GM23248 (cell line): Measurements from ENCODE around the gene KCNMA1. TPM values are rescaled to one million over a fixed set of nuclear protein-coding genes. Genes with fewer than 3 reads are reported as not detected.

ENCODE experiments used
- DNase-seq: peaks from one replicate; pipeline ENCODE4 v3.0.0-alpha.2; 2015
- H2AFZ ChIP-seq: fragments of 200-600 bp; sonication (generic); 2 replicates; pipeline ENCODE4 v1.6.1; 2016; ENCODE audit warnings: antibody characterized with exemption
- H3F3A ChIP-seq: fragments of 200-600 bp; sonication (generic); 2 replicates; pipeline ENCODE4 v1.6.1; 2016; ENCODE audit warnings: mild to moderate bottlenecking, antibody characterized with exemption, mixed run types; ENCODE audit not compliant: insufficient read depth
- H3K27ac ChIP-seq: fragments of 200-600 bp; sonication (generic); 2 replicates; pipeline ENCODE4 v1.5.1; 2016; ENCODE audit warnings: mild to moderate bottlenecking
- H3K27me3 ChIP-seq: fragments of 200-600 bp; sonication (generic); replicated peaks from 2 replicates; pipeline ENCODE4 v1.6.1; 2016; ENCODE audit warnings: mild to moderate bottlenecking; ENCODE audit not compliant: insufficient read depth
- H3K36me3 ChIP-seq: fragments of 200-600 bp; sonication (generic); 2 replicates; pipeline ENCODE4 v1.6.1; 2016; ENCODE audit warnings: low read depth, mild to moderate bottlenecking
- H3K4me1 ChIP-seq: fragments of 200-600 bp; sonication (generic); 2 replicates; pipeline ENCODE4 v1.6.1; 2016; ENCODE audit warnings: mild to moderate bottlenecking; ENCODE audit not compliant: insufficient read depth
- H3K4me2 ChIP-seq: fragments of 200-600 bp; sonication (generic); one replicate; pipeline ENCODE4 v1.6.1; 2016; ENCODE audit warnings: mild to moderate bottlenecking; ENCODE audit not compliant: unreplicated experiment
- H3K4me3 ChIP-seq: fragments of 200-600 bp; sonication (generic); 2 replicates; pipeline ENCODE4 v1.5.1; 2016; ENCODE audit warnings: mild to moderate bottlenecking
- H3K79me2 ChIP-seq: fragments of 200-600 bp; sonication (generic); 2 replicates; pipeline ENCODE4 v1.6.1; 2016; ENCODE audit warnings: mild to moderate bottlenecking; ENCODE audit not compliant: insufficient read depth
- H3K9ac ChIP-seq: fragments of 200-600 bp; sonication (generic); 2 replicates; pipeline ENCODE4 v1.6.1; 2016; ENCODE audit warnings: mild to moderate bottlenecking
- H3K9me2 ChIP-seq: fragments of 200-600 bp; sonication (generic); 2 replicates; pipeline ENCODE4 v1.6.1; 2016; ENCODE audit warnings: mixed run types, mild to moderate bottlenecking, moderate library complexity; ENCODE audit not compliant: insufficient read depth
- H3K9me3 ChIP-seq: fragments of 200-600 bp; sonication (generic); one replicate; pipeline ENCODE4 v1.6.1; 2017; ENCODE audit warnings: low read depth
- H4K20me1 ChIP-seq: fragments of 200-600 bp; sonication (generic); 2 replicates; pipeline ENCODE4 v1.6.0; 2016; ENCODE audit not compliant: insufficient read depth
- EZH2 ChIP-seq: fragments of 200-600 bp; sonication (generic); IDR thresholded peaks from 2 replicates; pipeline ENCODE4 v1.6.1; 2018; ENCODE audit warnings: antibody characterized with exemption, mild to moderate bottlenecking; ENCODE audit not compliant: insufficient read depth, poor library complexity, severe bottlenecking
- EZH2phosphoT487 ChIP-seq: fragments of 200-600 bp; sonication (generic); IDR thresholded peaks from 2 replicates; pipeline ENCODE4 v1.6.1; 2018; ENCODE audit warnings: antibody characterized with exemption, moderate library complexity, mild to moderate bottlenecking, low read depth; ENCODE audit not compliant: insufficient read depth
- WGBS, 2 experiments: methylation state at CpG; one replicate each; pipeline ENCODE4 v1.1.6; 2015 to 2017; ENCODE audit warnings: low lambda C conversion rate in 2 of 2, low coverage in 1 of 2; ENCODE audit errors: missing lambda C conversion rate in 2 of 2; 5-methylcytosine and 5-hydroxymethylcytosine counted together
- in situ Hi-C: fragments of 300-500 bp; cut with MboI; formaldehyde crosslinking; loops from 2 replicates; pipeline ENCODE4 v1.15.0; 2020
- polyA plus RNA-seq: library from polyadenylated mRNA; unstranded; fragments of >200 nt; fragmentation: Nextera tagmentation; extraction: Ambion mirVana; gene quantifications from 2 replicates; pipeline ENCODE4 v1.2.1, GENCODE V29; 2016
- total RNA-seq: library from RNA; depleted of rRNA; stranded (reverse); fragments of >200 nt; shearing (Covaris generic); gene quantifications from 2 replicates; pipeline ENCODE4 v1.2.3, GENCODE V29; 2014

KCNMA1 gene
- total and polyA plus RNA-seq, 2 experiments from 2014 or later: 14.2 to 25.1 TPM

DNA sequence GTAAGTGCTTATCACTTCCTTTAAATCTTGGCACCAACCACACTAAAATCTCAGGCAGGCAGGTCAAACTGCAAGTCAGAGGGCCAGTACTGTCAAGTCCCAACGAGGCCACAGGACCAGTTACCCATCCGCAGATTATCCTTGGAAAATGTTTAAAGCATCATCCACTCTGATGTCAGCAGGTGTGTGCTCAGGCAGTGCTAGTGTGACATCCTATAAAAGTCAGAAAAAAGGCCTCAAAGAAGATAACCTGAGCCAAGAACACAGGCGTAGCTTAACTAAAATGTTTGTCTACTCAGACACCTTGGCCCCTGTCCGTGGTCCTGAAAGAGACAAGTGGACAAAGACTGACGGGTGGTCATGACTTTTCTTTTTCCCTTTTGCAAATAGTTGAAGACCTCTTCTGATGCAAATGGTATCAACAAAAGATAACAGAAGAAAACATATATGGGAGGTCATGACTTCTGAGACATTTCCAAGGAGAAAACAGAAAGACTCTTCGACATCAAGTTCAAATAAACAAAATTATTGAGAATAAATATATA lies 309.3 kb downstream of the KCNMA1 start:
- H3K9me3 ChIP-seq: no peaks in the 10 kb centered on the region
- peak; percentile 64 for DNase-seq
- no peak overlapping the region for H3K4me3 ChIP-seq
- H3F3A ChIP-seq: no peaks in the 10 kb centered on the region
- in situ Hi-C loops: no loop called here
- no peak overlapping the region for H3K4me2 ChIP-seq
- H3K4me1 ChIP-seq: no peaks in the 10 kb centered on the region
- H3K27me3 ChIP-seq: no peaks in the 10 kb centered on the region
- no peak overlapping the region for H3K27ac ChIP-seq
- H3K9ac ChIP-seq: no peak overlapping the region
- no peaks in the 10 kb centered on the region for H3K9me2 ChIP-seq
- 62 to 66% methylated on average over 6 of the region's 6 CpGs for WGBS, 2 experiments
- no peaks in the 10 kb centered on the region for H4K20me1 ChIP-seq
- H3K36me3 ChIP-seq: no peaks in the 10 kb centered on the region
- no peaks in the 10 kb centered on the region for H3K79me2 ChIP-seq
- TF ChIP-seq EZH2phosphoT487 (no peak), EZH2 (no peak)
- H2AFZ ChIP-seq: no peak overlapping the region

DNA sequence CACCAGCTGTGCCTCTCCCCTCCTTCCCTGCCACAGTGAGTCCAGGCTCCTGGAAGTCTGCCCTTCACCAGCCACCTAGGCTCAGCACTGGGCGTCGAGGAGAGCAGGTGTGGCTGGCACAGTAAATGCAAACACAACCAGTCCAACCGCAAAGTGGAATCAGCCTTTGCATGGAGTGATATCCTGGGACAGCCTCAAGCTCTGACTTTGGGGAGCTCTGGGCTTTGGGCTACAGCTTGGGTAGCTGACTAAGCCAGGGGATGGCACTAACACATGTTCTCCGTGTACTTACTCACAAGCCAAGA lies 312.4 kb downstream of the KCNMA1 start:
- in situ Hi-C loops: no loop called here
- 96 to 98% methylated on average over 4 of the region's 4 CpGs for WGBS, 2 experiments
- H3K9me3 ChIP-seq: no peaks in the 10 kb centered on the region

DNA sequence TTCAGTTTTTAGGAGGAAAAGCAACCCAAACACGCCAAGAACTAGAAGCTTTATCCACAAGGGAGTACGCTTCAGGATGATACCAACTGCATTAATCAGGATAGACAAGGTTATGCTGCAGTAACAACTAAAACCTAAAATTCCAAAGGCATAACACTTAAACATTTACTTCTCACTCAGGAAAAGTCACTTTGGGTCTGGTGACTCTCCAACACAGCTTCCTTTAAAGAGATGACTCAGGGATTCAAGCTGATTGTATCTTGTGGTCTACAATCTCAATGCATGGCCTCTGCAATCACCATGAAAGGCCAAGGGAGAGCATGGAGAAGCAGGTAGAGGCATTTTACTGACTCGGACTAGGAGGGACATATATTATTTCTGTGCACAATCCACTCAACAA lies 315.8 kb downstream of the KCNMA1 start:
- peak overlapping the region; percentile 59 for H3K27ac ChIP-seq
- WGBS, 2 experiments: 37 to 45% methylated on average over 3 of the region's 3 CpGs

More for the DNA sequence above, 312.4 kb downstream of the KCNMA1 start:
- peaks cover 18% of the 10 kb centered on the region for H3K4me1 ChIP-seq
- H3K4me2 ChIP-seq: no peak overlapping the region
- H3K36me3 ChIP-seq: no peaks in the 10 kb centered on the region
- peaks cover 25% of the 10 kb centered on the region for H3F3A ChIP-seq
- no peak overlapping the region for H3K9ac ChIP-seq
- TF ChIP-seq EZH2 (no peak), EZH2phosphoT487 (no peak)
- no peaks in the 10 kb centered on the region for H3K9me2 ChIP-seq
- no peak for DNase-seq
- no peaks in the 10 kb centered on the region for H3K79me2 ChIP-seq
- H2AFZ ChIP-seq: no peak overlapping the region
- no peaks in the 10 kb centered on the region for H4K20me1 ChIP-seq
- no peak overlapping the region for H3K27ac ChIP-seq
- no peaks in the 10 kb centered on the region for H3K27me3 ChIP-seq
- no peak overlapping the region for H3K4me3 ChIP-seq

DNA sequence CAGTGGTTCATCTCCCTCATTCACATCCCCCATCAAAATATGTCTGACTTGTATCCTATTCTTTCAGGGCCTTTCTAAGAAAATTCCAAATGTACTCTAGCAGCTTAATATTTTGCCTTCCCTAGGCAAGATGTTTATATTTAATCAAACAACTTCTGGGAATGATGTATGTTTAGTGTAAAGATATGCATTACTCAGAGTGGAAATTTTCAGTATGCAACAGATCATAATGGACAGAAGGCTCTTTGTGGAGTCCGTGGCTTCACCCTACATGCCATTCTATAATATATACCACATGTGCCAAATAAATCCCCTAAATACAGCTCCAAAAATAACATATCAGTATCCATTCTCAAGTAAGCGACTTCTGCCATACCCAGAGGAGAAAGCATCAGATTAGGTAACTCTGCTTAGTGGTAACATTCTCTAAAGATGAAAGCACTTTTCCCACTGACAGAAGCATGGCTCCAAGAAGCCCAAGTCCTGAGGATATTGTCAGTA lies 316.6 kb downstream of the KCNMA1 start:
- Histone ChIP-seq H3K79me2 (no peaks in the 10 kb centered on the region), H2AFZ (no peak overlapping the region), H3K4me2 (peak overlapping the region; percentile 44), H3K27ac (peak overlapping the region; percentile 59), H3K4me1 (peaks cover 21% of the 10 kb centered on the region), H3K36me3 (no peaks in the 10 kb centered on the region), H3K9ac (no peak overlapping the region), H3K27me3 (no peaks in the 10 kb centered on the region), H3K9me2 (no peaks in the 10 kb centered on the region), H3F3A (peaks cover 25% of the 10 kb centered on the region), H3K4me3 (no peak overlapping the region), H4K20me1 (no peaks in the 10 kb centered on the region), H3K9me3 (no peaks in the 10 kb centered on the region)
- peak; percentile 77 for DNase-seq
- WGBS, 2 experiments: 0 to 1% methylated on average over 2 of the region's 2 CpGs
- TF ChIP-seq EZH2phosphoT487: peak; percentile 58; the same call in 1 of the 2 replicates
- TF ChIP-seq EZH2: no peak
- in situ Hi-C loops: no loop called here

More for the DNA sequence above, 315.8 kb downstream of the KCNMA1 start:
- H3K4me3 ChIP-seq: no peak overlapping the region
- no peak for TF ChIP-seq EZH2phosphoT487
- TF ChIP-seq EZH2: no peak
- DNase-seq: peak; percentile 38
- no peaks in the 10 kb centered on the region for H3K27me3 ChIP-seq
- H3K36me3 ChIP-seq: no peaks in the 10 kb centered on the region
- H3K4me2 ChIP-seq: no peak overlapping the region
- H2AFZ ChIP-seq: no peak overlapping the region
- in situ Hi-C loops: no loop called here
- H4K20me1 ChIP-seq: no peaks in the 10 kb centered on the region
- no peaks in the 10 kb centered on the region for H3K79me2 ChIP-seq
- no peaks in the 10 kb centered on the region for H3K9me3 ChIP-seq
- H3K4me1 ChIP-seq: peaks cover 21% of the 10 kb centered on the region
- no peak overlapping the region for H3K9ac ChIP-seq
- peaks cover 25% of the 10 kb centered on the region for H3F3A ChIP-seq
- H3K9me2 ChIP-seq: no peaks in the 10 kb centered on the region

DNA sequence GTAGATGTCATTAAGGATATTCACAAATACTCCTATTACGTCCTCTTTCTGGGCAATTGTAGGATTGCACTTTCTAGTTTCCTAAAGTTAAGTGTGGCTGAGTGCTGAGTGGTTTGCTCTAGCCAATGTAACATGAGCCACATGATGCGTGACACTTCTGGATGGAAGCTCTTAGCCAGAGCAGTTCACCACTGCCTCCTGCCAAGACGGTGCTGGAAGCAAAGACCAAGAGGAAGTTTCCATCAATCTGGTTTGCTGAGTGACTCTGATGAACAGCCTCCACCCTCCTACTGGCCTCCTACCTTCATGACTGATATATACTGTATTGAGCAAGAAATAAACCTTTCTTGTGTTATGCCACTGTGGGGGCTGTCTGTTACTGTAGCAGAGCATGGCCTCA lies 318.1 kb downstream of the KCNMA1 start:
- H3K4me2 ChIP-seq: no peak overlapping the region
- H3K27ac ChIP-seq: no peak overlapping the region
- TF ChIP-seq EZH2 (no peak), EZH2phosphoT487 (no peak)
- WGBS, 2 experiments: 91 to 95% methylated on average over 3 of the region's 3 CpGs
- peaks cover 21% of the 10 kb centered on the region for H3K4me1 ChIP-seq
- in situ Hi-C loops: no loop called here
- H3K27me3 ChIP-seq: no peaks in the 10 kb centered on the region
- H3F3A ChIP-seq: peaks cover 25% of the 10 kb centered on the region
- H4K20me1 ChIP-seq: no peaks in the 10 kb centered on the region
- H2AFZ ChIP-seq: no peak overlapping the region
- no peaks in the 10 kb centered on the region for H3K9me2 ChIP-seq
- no peak overlapping the region for H3K4me3 ChIP-seq
- H3K9ac ChIP-seq: no peak overlapping the region
- DNase-seq: no peak
- no peaks in the 10 kb centered on the region for H3K36me3 ChIP-seq
- no peaks in the 10 kb centered on the region for H3K79me2 ChIP-seq
- no peaks in the 10 kb centered on the region for H3K9me3 ChIP-seq
